Loucy (cell line): Measurements from ENCODE around the gene RCOR2.

Experiments used
- CTCF ChIP-seq: fragments of 200-600 bp; sonication (generic); conservative IDR thresholded peaks from 2 replicates; pipeline ENCODE4 v1.5.1; 2014; ENCODE audit warnings: mild to moderate bottlenecking, antibody characterized with exemption, low read length
- EZH2phosphoT487 ChIP-seq: fragments of 200-600 bp; IDR thresholded peaks from 2 replicates; pipeline ENCODE4 v1.6.1; 2018; ENCODE audit warnings: antibody characterized with exemption, mild to moderate bottlenecking, moderate library complexity, borderline replicate concordance

- TF ChIP-seq CTCF (no peak), EZH2phosphoT487 (no peak)
These were observed 2.8 kb downstream of the RCOR2 start for GRCh38 chr11:63913866-63914830.
